ENCODE data around the gene PTPRG.

PTPRG gene

DNA sequence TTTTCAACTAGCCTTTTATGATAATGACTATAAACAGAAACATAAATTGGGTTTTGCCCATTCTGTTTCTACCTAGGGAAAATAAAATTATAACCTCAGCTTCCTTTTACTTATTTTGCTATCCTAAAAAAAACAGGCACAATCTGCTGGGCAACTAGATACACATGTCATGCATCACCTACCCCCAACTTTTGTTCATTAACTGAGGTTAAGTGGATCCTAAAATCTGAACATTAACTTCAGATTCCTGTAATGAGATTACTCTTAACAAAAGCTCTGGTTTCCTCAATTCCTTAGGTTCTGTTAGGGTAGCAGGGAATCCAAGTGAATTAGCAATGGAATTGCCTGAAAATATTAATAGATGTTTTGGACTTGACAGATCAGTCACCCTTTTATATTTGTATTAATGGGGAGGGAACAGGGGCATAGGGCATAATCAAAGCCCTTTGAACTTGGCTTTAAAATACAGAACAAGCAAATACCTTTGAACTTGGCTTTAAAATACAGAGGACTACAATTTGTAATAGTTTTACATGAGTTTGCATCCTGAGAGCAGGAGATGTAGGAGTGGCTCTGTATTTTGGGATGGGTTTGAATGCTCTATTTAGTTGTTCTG lies 705.4 kb downstream of the PTPRG start:
- Histone ChIP-seq H3K36me3 (ENCODE audit: control insufficient read depth, insufficient read depth, low read length) (no peaks in the 10 kb centered on the region), H3K9me3 (ENCODE audit: control insufficient read depth, insufficient read depth, low read length) (no peaks in the 10 kb centered on the region), H3K4me1 (ENCODE audit: control insufficient read depth, insufficient read depth, low read length) (no peaks in the 10 kb centered on the region), H3K4me3 (ENCODE audit: low read depth, low read length) (no peak overlapping the region), H3K9ac (ENCODE audit: low read depth, low read length) (no peak overlapping the region), H3K27me3 (ENCODE audit: control insufficient read depth, insufficient read depth, low read length) (no peaks in the 10 kb centered on the region)

- H3K36me3 ChIP-seq (ENCODE audit: control insufficient read depth, insufficient read depth, low read length): peaks cover 9% of the 10 kb centered on the region
- H3K9me3 ChIP-seq (ENCODE audit: control insufficient read depth, insufficient read depth, low read length): no peaks in the 10 kb centered on the region
- H3K9ac ChIP-seq (ENCODE audit: low read depth, low read length): no peak overlapping the region
- no peaks in the 10 kb centered on the region for H3K4me1 ChIP-seq (ENCODE audit: control insufficient read depth, insufficient read depth, low read length)
- H3K27me3 ChIP-seq (ENCODE audit: control insufficient read depth, insufficient read depth, low read length): no peaks in the 10 kb centered on the region
- no peak overlapping the region for H3K4me3 ChIP-seq (ENCODE audit: low read depth, low read length)
Measured at GRCh38 chr3:62276658-62277180, 715.3 kb downstream of the PTPRG start.

- H3K4me1 ChIP-seq (ENCODE audit: control insufficient read depth, insufficient read depth, low read length): no peaks in the 10 kb centered on the region
- H3K27me3 ChIP-seq (ENCODE audit: control insufficient read depth, insufficient read depth, low read length): no peaks in the 10 kb centered on the region
- no peak overlapping the region for H3K4me3 ChIP-seq (ENCODE audit: low read depth, low read length)
- no peak overlapping the region for H3K9ac ChIP-seq (ENCODE audit: low read depth, low read length)
- no peaks in the 10 kb centered on the region for H3K9me3 ChIP-seq (ENCODE audit: control insufficient read depth, insufficient read depth, low read length)
- peaks cover 9% of the 10 kb centered on the region for H3K36me3 ChIP-seq (ENCODE audit: control insufficient read depth, insufficient read depth, low read length)
Measured at GRCh38 chr3:62277450-62277849, 716.1 kb downstream of the PTPRG start.

DNA sequence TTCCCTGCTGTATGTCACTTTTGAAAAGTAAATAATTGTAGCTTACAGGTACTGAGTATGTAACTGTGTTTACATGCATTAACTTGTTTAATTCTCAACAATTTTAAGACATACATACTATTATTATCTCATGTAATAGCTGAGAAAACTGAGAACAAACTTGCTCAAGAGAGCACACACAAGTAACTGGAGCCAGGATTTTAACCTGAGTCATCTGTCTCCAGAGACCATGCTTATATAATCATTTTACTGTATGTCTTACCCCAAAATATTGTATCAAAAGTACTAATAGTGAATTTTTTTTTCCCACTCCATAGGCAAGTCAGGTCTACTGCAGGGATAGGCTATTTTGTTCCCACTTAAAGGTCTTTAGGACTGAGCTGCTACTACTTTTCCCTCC lies 716.6 kb downstream of the PTPRG start:
- Histone ChIP-seq H3K36me3 (ENCODE audit: control insufficient read depth, insufficient read depth, low read length) (peaks cover 9% of the 10 kb centered on the region), H3K9me3 (ENCODE audit: control insufficient read depth, insufficient read depth, low read length) (no peaks in the 10 kb centered on the region)

GRCh38 chr3:62281726-62282125 lies 720.4 kb downstream of the PTPRG start:
- no peaks in the 10 kb centered on the region for H3K27me3 ChIP-seq (ENCODE audit: control insufficient read depth, insufficient read depth, low read length)
- no peaks in the 10 kb centered on the region for H3K36me3 ChIP-seq (ENCODE audit: control insufficient read depth, insufficient read depth, low read length)
- no peak overlapping the region for H3K9ac ChIP-seq (ENCODE audit: low read depth, low read length)
- H3K4me1 ChIP-seq (ENCODE audit: control insufficient read depth, insufficient read depth, low read length): peaks cover 2% of the 10 kb centered on the region
- H3K4me3 ChIP-seq (ENCODE audit: low read depth, low read length): no peak overlapping the region
- no peaks in the 10 kb centered on the region for H3K9me3 ChIP-seq (ENCODE audit: control insufficient read depth, insufficient read depth, low read length)

More for the DNA sequence above, 716.6 kb downstream of the PTPRG start:
- Histone ChIP-seq H3K4me1 (ENCODE audit: control insufficient read depth, insufficient read depth, low read length) (no peaks in the 10 kb centered on the region), H3K4me3 (ENCODE audit: low read depth, low read length) (no peak overlapping the region), H3K9ac (ENCODE audit: low read depth, low read length) (no peak overlapping the region), H3K27me3 (ENCODE audit: control insufficient read depth, insufficient read depth, low read length) (no peaks in the 10 kb centered on the region)

DNA sequence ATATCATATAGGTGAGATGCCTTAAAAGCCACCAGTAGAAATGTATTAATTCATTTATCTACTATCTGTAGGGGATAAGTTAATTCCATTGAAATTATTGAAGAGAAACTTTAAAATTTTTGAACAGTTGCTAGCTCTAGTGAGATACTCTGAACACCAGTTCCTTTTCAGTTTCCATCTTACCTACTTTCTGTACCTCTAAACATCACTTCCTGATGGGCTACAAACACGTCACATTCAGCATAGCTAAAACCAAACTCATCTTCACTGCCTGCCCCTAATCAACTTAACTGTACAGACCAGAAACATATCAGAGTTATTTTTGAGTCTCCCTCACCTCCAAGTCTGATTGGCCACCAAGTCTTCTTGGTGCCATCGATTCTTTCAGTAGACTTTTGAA lies 723.1 kb downstream of the PTPRG start:
- no peaks in the 10 kb centered on the region for H3K36me3 ChIP-seq (ENCODE audit: control insufficient read depth, insufficient read depth, low read length)
- no peak overlapping the region for H3K4me3 ChIP-seq (ENCODE audit: low read depth, low read length)
- H3K9ac ChIP-seq (ENCODE audit: low read depth, low read length): no peak overlapping the region
- no peaks in the 10 kb centered on the region for H3K9me3 ChIP-seq (ENCODE audit: control insufficient read depth, insufficient read depth, low read length)
- no peaks in the 10 kb centered on the region for H3K27me3 ChIP-seq (ENCODE audit: control insufficient read depth, insufficient read depth, low read length)
- H3K4me1 ChIP-seq (ENCODE audit: control insufficient read depth, insufficient read depth, low read length): peaks cover 5% of the 10 kb centered on the region

GRCh38 chr3:62287392-62287927 lies 726.1 kb downstream of the PTPRG start:
- Histone ChIP-seq H3K9ac (ENCODE audit: low read depth, low read length) (no peak overlapping the region), H3K4me1 (ENCODE audit: control insufficient read depth, insufficient read depth, low read length) (peaks cover 5% of the 10 kb centered on the region), H3K9me3 (ENCODE audit: control insufficient read depth, insufficient read depth, low read length) (no peaks in the 10 kb centered on the region), H3K4me3 (ENCODE audit: low read depth, low read length) (no peak overlapping the region), H3K27me3 (ENCODE audit: control insufficient read depth, insufficient read depth, low read length) (no peaks in the 10 kb centered on the region), H3K36me3 (ENCODE audit: control insufficient read depth, insufficient read depth, low read length) (no peaks in the 10 kb centered on the region)

- H3K36me3 ChIP-seq (ENCODE audit: control insufficient read depth, insufficient read depth, low read length): no peaks in the 10 kb centered on the region
- peaks cover 5% of the 10 kb centered on the region for H3K4me1 ChIP-seq (ENCODE audit: control insufficient read depth, insufficient read depth, low read length)
- no peaks in the 10 kb centered on the region for H3K27me3 ChIP-seq (ENCODE audit: control insufficient read depth, insufficient read depth, low read length)
- H3K9ac ChIP-seq (ENCODE audit: low read depth, low read length): no peak overlapping the region
- no peaks in the 10 kb centered on the region for H3K9me3 ChIP-seq (ENCODE audit: control insufficient read depth, insufficient read depth, low read length)
- no peak overlapping the region for H3K4me3 ChIP-seq (ENCODE audit: low read depth, low read length)
Measured at GRCh38 chr3:62289922-62290321, 728.6 kb downstream of the PTPRG start.

DNA sequence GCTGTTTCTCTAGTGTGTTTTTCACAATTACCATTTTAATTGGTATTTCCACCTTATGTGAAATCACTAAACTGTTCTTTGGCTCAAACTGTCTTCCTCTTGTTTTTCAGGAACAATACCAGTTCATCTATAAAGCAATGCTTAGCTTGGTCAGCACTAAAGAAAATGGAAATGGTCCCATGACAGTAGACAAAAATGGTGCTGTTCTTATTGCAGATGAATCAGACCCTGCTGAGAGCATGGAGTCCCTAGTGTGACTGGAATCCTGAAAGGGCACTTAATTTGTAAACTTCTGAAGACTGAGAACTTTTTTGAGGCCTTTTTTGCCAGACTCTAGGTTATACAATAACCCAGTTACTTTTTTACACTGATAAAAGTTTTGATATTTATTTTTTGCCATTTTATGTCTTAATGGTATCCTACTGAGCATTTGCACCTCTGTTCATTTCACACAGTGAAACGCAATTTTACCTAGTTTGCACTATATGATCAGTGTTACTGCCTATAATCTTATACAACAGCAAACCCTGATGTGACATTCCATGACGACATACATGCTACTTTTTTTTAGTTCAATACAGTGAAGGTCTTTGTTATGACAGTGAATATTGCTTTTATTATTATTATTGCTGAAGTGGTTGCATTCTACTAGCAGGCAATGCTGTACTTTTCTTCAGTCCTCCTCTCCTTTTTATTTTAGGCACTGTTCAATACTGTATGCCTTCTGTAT lies 731.8 kb downstream of the PTPRG start:
- no peaks in the 10 kb centered on the region for H3K27me3 ChIP-seq (ENCODE audit: control insufficient read depth, insufficient read depth, low read length)
- no peaks in the 10 kb centered on the region for H3K9me3 ChIP-seq (ENCODE audit: control insufficient read depth, insufficient read depth, low read length)

DNA sequence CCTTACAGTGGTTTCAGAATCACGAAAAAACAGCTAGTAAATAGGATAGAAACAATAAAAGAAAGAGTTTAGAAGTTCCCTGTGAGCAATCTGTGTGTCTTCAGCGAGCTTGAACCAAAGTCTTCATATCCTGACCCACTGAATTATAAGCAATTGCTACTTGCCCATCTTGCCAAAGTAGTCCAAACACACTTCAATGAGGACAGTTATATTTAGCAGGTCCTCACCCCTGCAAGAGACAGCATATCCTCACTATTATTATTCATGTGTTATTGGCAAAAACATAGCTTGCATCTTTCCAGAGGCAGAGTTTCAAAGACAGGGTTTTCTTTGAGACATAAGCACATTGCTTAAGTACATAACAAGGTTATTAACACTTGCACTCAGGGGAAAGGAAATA lies 734.2 kb downstream of the PTPRG start:
- Histone ChIP-seq H3K36me3 (ENCODE audit: control insufficient read depth, insufficient read depth, low read length) (no peaks in the 10 kb centered on the region), H3K9ac (ENCODE audit: low read depth, low read length) (no peak overlapping the region), H3K4me3 (ENCODE audit: low read depth, low read length) (no peak overlapping the region), H3K27me3 (ENCODE audit: control insufficient read depth, insufficient read depth, low read length) (no peaks in the 10 kb centered on the region), H3K9me3 (ENCODE audit: control insufficient read depth, insufficient read depth, low read length) (no peaks in the 10 kb centered on the region), H3K4me1 (ENCODE audit: control insufficient read depth, insufficient read depth, low read length) (no peaks in the 10 kb centered on the region)

More for the DNA sequence above, 731.8 kb downstream of the PTPRG start:
- Histone ChIP-seq H3K4me1 (ENCODE audit: control insufficient read depth, insufficient read depth, low read length) (no peaks in the 10 kb centered on the region), H3K9ac (ENCODE audit: low read depth, low read length) (no peak overlapping the region), H3K4me3 (ENCODE audit: low read depth, low read length) (no peak overlapping the region), H3K36me3 (ENCODE audit: control insufficient read depth, insufficient read depth, low read length) (no peaks in the 10 kb centered on the region)

- Histone ChIP-seq H3K4me3 (ENCODE audit: low read depth, low read length) (no peak overlapping the region), H3K9me3 (ENCODE audit: control insufficient read depth, insufficient read depth, low read length) (no peaks in the 10 kb centered on the region), H3K9ac (ENCODE audit: low read depth, low read length) (no peak overlapping the region), H3K27me3 (ENCODE audit: control insufficient read depth, insufficient read depth, low read length) (no peaks in the 10 kb centered on the region), H3K36me3 (ENCODE audit: control insufficient read depth, insufficient read depth, low read length) (no peaks in the 10 kb centered on the region), H3K4me1 (ENCODE audit: control insufficient read depth, insufficient read depth, low read length) (no peaks in the 10 kb centered on the region)
Measured at GRCh38 chr3:62300617-62301016, 739.2 kb downstream of the PTPRG start.

DNA sequence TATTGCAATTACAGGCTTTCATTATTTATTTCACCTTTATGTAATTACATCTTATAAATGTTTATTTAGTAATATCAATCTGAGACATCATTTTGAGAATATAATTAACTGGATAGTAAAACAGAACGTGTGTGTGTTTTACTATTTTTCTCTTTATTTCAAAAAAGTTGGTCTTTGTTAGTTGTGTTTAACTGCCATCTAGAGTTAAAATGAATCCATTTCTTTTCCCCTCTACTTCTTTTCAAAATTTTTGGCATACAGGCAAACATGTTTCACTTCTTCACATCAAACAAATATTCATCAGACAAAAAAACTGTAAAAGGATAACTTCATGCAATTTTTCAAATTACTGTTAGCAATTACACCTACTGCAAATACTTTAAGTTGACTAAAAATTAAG lies 750.8 kb downstream of the PTPRG start:
- Histone ChIP-seq H3K36me3 (ENCODE audit: control insufficient read depth, insufficient read depth, low read length) (no peaks in the 10 kb centered on the region), H3K9me3 (ENCODE audit: control insufficient read depth, insufficient read depth, low read length) (no peaks in the 10 kb centered on the region), H3K4me1 (ENCODE audit: control insufficient read depth, insufficient read depth, low read length) (peaks cover 3% of the 10 kb centered on the region), H3K4me3 (ENCODE audit: low read depth, low read length) (no peak overlapping the region), H3K27me3 (ENCODE audit: control insufficient read depth, insufficient read depth, low read length) (no peaks in the 10 kb centered on the region), H3K9ac (ENCODE audit: low read depth, low read length) (no peak overlapping the region)
